Measurements from ENCODE around the gene UROC1. TPM values are rescaled to one million over a fixed set of nuclear protein-coding genes. Genes with fewer than 3 reads are reported as not detected.
A peak's percentile ranks its signal among the peaks of the same experiment; 100 is the strongest.

UROC1 gene
- total and polyA plus RNA-seq, 2 of the 13 experiments (the other 11 are each of a cell fraction or from before 2014, with no cell fraction given), result 0.71 to 1.3 TPM

DNA sequence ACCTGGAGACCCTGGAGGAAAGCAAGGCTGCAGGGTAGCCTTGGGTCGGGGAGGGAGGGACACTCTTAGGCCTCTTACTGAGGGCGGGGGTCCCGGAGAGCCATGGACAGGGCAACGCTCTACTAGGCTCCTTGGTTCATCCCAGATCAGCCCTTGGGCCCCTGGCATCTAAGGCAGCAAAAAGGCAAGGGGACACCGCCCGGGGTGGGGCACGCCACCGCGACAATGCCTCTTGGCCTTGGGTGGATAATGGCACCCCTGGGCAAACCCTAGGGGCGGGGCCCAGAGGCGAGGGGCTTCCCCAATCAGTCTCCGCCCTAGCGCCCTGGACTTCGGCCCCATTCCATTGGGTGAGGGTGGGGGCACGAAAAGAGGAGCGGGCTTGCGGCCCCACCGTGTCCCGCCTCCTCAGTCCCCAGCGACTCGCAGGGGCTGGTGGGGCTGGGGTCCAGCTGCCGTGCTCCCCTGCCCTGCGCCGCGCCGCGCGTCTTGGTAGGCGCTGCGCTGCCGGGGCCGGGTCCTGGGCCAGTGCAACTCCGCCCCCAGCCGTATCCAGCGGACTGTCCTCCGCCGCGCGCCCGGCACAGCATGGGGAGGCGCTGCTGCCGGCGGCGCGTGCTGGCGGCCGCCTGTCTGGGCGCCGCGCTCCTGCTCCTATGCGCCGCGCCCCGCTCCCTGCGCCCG is 6.3 kb upstream of the UROC1 start, which contains the start of gene CHST13 (continued):
- no peak for TF ChIP-seq ZNF512 (CRISPR knock-in tag; IDR thresholded peaks at IDR 0.05)
- TF ChIP-seq KAT8 (CRISPR knock-in tag; IDR thresholded peaks at IDR 0.05), result no peak
- TF ChIP-seq PCBP2 (optimal IDR thresholded peaks at IDR 0.05; ENCODE audit: low read depth, low read length, poor library complexity, severe bottlenecking), result no peak
- TF ChIP-seq ZNF430 (CRISPR knock-in tag; IDR thresholded peaks at IDR 0.05), result peak; percentile 64; the same call in 1 of the 2 replicates
- TF ChIP-seq SIX1 (CRISPR knock-in tag; IDR thresholded peaks at IDR 0.05; ENCODE audit: borderline replicate concordance), result no peak; the same call in 1 of the 2 replicates
- no peak for TF ChIP-seq BRCA1 (CRISPR knock-in tag; IDR thresholded peaks at IDR 0.05)
- TF ChIP-seq KLF16 (CRISPR knock-in tag; IDR thresholded peaks at IDR 0.05), result peak in 1 of 2 experiments; percentile 73; a peak in 2 of 4 replicates
- TF ChIP-seq, protein P1, sequence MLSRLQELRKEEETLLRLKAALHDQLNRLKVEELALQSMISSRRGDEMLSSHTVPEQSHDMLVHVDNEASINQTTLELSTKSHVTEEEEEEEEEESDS (CRISPR knock-in tag; IDR thresholded peaks at IDR 0.05; ENCODE audit: borderline replicate concordance), result no peak; the same call in 1 of the 2 replicates
- peak; percentile 62; the same call in 1 of the 2 replicates for TF ChIP-seq ZNF281 (CRISPR knock-in tag; IDR thresholded peaks at IDR 0.05; ENCODE audit: borderline replicate concordance)
- no peak for TF ChIP-seq ZNF83 (CRISPR knock-in tag; IDR thresholded peaks at IDR 0.05; ENCODE audit: borderline replicate concordance)
- no peak for TF ChIP-seq SETDB1 (CRISPR knock-in tag; IDR thresholded peaks at IDR 0.05; ENCODE audit: borderline replicate concordance)
- peak; percentile 78 for TF ChIP-seq ZNF263 (CRISPR knock-in tag; IDR thresholded peaks at IDR 0.05)
- TF ChIP-seq GFI1 (CRISPR knock-in tag; IDR thresholded peaks at IDR 0.05; ENCODE audit: borderline replicate concordance), result peak; percentile 68; the same call in 1 of the 2 replicates
- peak; percentile 78 for TF ChIP-seq RARA (CRISPR knock-in tag; IDR thresholded peaks at IDR 0.05)
- no peak for TF ChIP-seq SMC3 (IDR thresholded peaks at IDR 0.05; ENCODE audit: low read length)
- peak; percentile 95 for TF ChIP-seq HNRNPL (IDR thresholded peaks at IDR 0.05; ENCODE audit: low read depth, low read length)
- TF ChIP-seq HMG20B (CRISPR knock-in tag; conservative IDR thresholded peaks at IDR 0.05), result no peak
- TF ChIP-seq ZNF577 (CRISPR knock-in tag; IDR thresholded peaks at IDR 0.05; ENCODE audit: borderline replicate concordance, low read depth), result no peak
- no peak for TF ChIP-seq ATRX (CRISPR knock-in tag; IDR thresholded peaks at IDR 0.05; ENCODE audit: borderline replicate concordance)
- TF ChIP-seq SP140L (CRISPR knock-in tag; IDR thresholded peaks at IDR 0.05; ENCODE audit: borderline replicate concordance), result 0 out of 2 replicates have a peak, but pooled peaks have one; percentile 26
- TF ChIP-seq, protein P2, sequence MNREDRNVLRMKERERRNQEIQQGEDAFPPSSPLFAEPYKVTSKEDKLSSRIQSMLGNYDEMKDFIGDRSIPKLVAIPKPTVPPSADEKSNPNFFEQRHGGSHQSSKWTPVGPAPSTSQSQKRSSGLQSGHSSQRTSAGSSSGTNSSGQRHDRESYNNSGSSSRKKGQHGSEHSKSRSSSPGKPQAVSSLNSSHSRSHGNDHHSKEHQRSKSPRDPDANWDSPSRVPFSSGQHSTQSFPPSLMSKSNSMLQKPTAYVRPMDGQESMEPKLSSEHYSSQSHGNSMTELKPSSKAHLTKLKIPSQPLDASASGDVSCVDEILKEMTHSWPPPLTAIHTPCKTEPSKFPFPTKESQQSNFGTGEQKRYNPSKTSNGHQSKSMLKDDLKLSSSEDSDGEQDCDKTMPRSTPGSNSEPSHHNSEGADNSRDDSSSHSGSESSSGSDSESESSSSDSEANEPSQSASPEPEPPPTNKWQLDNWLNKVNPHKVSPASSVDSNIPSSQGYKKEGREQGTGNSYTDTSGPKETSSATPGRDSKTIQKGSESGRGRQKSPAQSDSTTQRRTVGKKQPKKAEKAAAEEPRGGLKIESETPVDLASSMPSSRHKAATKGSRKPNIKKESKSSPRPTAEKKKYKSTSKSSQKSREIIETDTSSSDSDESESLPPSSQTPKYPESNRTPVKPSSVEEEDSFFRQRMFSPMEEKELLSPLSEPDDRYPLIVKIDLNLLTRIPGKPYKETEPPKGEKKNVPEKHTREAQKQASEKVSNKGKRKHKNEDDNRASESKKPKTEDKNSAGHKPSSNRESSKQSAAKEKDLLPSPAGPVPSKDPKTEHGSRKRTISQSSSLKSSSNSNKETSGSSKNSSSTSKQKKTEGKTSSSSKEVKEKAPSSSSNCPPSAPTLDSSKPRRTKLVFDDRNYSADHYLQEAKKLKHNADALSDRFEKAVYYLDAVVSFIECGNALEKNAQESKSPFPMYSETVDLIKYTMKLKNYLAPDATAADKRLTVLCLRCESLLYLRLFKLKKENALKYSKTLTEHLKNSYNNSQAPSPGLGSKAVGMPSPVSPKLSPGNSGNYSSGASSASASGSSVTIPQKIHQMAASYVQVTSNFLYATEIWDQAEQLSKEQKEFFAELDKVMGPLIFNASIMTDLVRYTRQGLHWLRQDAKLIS (CRISPR knock-in tag; IDR thresholded peaks at IDR 0.05), result no peak
- no peak for TF ChIP-seq ZSCAN12 (CRISPR knock-in tag; IDR thresholded peaks at IDR 0.05)
